Measurements from ENCODE around the gene C16orf96.
A peak's percentile ranks its signal among the peaks of the same experiment; 100 is the strongest.

Gene C16orf96

GRCh38 chr16:4616047-4616811 is 60.1 kb downstream of the C16orf96 start:
- DNase-seq (ENCODE audit: low read depth in 3 of 3): peak; percentile 98 to 99 (median 99)

- DNase-seq (ENCODE audit: low read depth in 3 of 3): no peak
Observed at GRCh38 chr16:4617880-4618279, 61.7 kb downstream of the C16orf96 start.

GRCh38 chr16:4618645-4619418 is 62.7 kb downstream of the C16orf96 start:
- no peak for DNase-seq (ENCODE audit: low read depth in 3 of 3)

GRCh38 chr16:4623593-4623992 is 67.5 kb downstream of the C16orf96 start:
- no peak for DNase-seq (ENCODE audit: low read depth in 3 of 3)

- peak; percentile 84 to 92 (median 89) for DNase-seq (ENCODE audit: low read depth in 3 of 3)
Observed at GRCh38 chr16:4624015-4624826, 68.1 kb downstream of the C16orf96 start, which contains the start of gene MGRN1. Gene MGRN1 (plus strand): TSS chr16:4624826. CDS start chr16:4624961, 135 bp downstream.

GRCh38 chr16:4624827-4625559 is 68.9 kb downstream of the C16orf96 start:
- peak; percentile 45 to 81 (median 45) for DNase-seq (ENCODE audit: low read depth in 3 of 3)

- no peak for DNase-seq (ENCODE audit: low read depth in 3 of 3)
Observed at GRCh38 chr16:4625560-4626159, 69.5 kb downstream of the C16orf96 start.

GRCh38 chr16:4626396-4626795 is 70.3 kb downstream of the C16orf96 start:
- DNase-seq (ENCODE audit: low read depth in 3 of 3): no peak

GRCh38 chr16:4628283-4628682 is 72.1 kb downstream of the C16orf96 start:
- DNase-seq (ENCODE audit: low read depth in 3 of 3): no peak

- DNase-seq (ENCODE audit: low read depth in 3 of 3): no peak
Observed at GRCh38 chr16:4631444-4631843, 75.3 kb downstream of the C16orf96 start.

- DNase-seq (ENCODE audit: low read depth in 3 of 3): no peak
Observed at GRCh38 chr16:4633910-4634635, 77.9 kb downstream of the C16orf96 start.

- no peak for DNase-seq (ENCODE audit: low read depth in 3 of 3)
Observed at GRCh38 chr16:4634768-4635167, 78.6 kb downstream of the C16orf96 start.

- no peak for DNase-seq (ENCODE audit: low read depth in 3 of 3)
Observed at GRCh38 chr16:4636196-4636595, 80.1 kb downstream of the C16orf96 start.

- no peak for DNase-seq (ENCODE audit: low read depth in 3 of 3)
Observed at GRCh38 chr16:4637501-4638166, 81.5 kb downstream of the C16orf96 start.

- no peak for DNase-seq (ENCODE audit: low read depth in 3 of 3)
Observed at GRCh38 chr16:4639899-4640509, 83.9 kb downstream of the C16orf96 start.

GRCh38 chr16:4640572-4641305 is 84.6 kb downstream of the C16orf96 start:
- no peak for DNase-seq (ENCODE audit: low read depth in 3 of 3)

GRCh38 chr16:4641306-4641687 is 85.2 kb downstream of the C16orf96 start:
- no peak for DNase-seq (ENCODE audit: low read depth in 3 of 3)

GRCh38 chr16:4641895-4642294 is 85.8 kb downstream of the C16orf96 start:
- no peak for DNase-seq (ENCODE audit: low read depth in 3 of 3)
